DMS114 treated with DMSO at 0.1 percent for 48 hours (cell line): ENCODE data around the gene HOXB1.
A peak's percentile ranks its signal among the peaks of the same experiment; 100 is the strongest.
"Not testable (repeated sequence)": the region's sequence is repeated elsewhere in the genome, so short reads cannot be mapped to it uniquely, and the experiment has no call there.

Experiments
- DNase-seq: peaks from one replicate; lab custom pipeline; 2025; ENCODE audit not compliant: unreplicated experiment; lab: John Stamatoyannopoulos, UW

Gene HOXB1

DNA sequence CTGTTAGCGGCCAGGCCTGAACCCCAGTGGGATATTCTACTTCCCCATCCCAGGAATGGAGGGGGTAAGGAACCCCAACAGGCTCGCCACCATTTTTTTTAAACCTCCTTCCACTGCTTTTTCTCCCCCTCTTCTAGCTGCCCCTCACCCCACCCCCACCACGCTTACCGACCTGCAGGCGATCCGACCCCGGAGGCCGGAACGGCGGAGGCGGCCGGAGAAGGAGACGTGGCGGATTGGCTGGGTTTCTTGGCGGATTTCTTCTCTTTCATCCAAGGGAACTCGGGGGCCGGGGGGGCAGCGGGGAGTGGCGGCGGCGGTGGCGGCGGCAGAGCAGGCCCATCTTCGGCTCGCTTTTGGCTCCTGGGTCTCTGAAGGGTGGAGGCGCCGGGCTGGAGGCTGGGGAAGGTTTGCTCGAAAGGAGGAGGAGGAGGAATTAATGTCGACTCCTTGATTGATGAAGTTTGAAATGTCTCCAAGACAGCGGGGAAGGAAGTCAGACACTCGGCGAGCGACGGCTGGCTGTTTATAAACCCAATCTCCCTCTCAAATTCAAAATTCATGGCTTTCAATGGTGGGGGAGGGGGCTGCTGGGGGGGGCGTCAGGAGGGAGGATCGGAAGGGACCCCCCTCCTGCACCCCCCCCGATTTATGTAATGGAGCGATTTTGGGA lies 13.7 kb upstream of the HOXB1 start:
- DNase-seq: peak; percentile 38

- DNase-seq: no peak
These were observed 13.1 kb upstream of the HOXB1 start for GRCh38 chr17:48543854-48544348.

DNA sequence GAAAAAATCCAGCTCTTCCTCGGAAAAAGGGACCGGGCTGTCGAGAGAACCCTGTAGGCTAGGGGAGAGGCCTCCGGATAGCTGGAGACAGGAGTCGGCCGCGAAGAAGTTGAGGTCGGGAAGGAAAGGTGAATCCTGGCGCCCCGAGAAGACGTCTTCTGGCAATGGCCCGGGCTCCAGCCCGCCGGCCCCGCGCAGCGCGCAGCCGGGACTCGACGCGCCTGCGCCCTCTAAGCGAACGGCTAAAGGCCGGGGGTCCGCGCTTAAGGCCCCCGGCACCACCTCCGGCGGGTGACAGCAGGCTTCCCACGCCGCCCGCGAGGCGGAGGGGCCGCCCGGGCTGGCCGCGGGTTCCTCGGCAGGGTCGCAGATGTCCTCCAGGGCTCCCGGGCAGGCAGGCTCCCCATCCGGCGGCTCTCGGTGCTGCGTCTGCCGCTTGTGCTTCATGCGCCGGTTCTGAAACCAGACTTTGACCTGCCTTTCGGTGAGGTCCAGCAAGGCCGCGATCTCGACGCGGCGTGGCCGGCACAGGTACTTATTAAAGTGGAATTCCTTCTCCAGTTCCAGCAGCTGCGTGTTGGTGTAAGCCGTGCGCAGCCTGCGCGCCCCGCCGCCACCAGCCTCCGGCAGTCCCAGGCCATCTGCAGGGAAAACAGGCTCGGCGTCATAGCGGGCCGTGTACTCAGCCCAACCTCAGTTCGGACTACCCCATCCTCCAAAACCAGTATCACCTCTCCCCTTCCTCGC lies 12.5 kb upstream of the HOXB1 start:
- peak; percentile 35 for DNase-seq

DNA sequence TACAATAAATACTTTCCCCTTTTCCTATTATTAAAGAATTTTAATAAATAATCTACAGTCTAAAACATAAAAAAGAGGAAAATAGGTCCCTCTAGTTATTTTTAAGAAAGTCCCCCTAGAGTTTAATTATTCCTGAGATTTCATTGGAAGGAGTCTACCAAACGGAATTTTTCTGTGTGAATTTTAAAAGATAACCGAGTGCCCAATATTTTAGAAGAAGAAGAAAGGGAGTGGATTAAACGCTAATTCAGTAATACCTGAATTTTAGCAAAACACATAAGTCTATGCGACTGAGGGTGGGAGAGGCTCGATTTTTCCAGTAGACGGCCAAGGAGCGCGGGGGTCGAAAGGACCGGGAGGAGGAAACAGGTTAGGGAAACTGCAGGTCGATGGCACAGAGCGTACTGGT lies 11.9 kb upstream of the HOXB1 start:
- DNase-seq: no peak

DNA sequence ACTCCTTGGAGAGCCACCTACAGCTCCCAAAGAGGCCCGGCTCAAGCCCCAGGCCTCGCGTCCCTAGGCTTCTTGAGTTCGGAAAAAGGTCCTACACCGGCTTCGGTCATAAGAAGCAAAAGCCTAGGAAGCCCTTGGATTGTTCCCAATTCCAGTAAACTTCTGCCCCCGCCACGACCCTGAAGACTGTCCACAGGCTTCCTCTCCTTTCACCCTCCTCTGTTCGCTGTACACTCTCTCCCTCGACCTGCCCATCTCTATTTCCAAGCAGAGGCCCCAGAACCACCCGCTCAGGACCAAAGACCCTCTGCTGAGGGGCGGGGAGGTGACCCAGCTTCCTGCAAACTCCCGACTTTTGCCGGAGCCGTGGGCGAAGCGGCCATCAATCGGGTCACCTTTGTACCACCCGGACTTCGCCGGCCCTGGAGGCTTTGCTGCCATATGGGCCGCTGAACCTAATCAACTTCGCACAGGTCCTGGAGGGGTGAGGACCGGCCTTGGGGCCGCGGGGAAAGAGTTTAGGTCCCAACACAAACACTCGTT lies 11.4 kb upstream of the HOXB1 start:
- DNase-seq: peak; percentile 17

DNA sequence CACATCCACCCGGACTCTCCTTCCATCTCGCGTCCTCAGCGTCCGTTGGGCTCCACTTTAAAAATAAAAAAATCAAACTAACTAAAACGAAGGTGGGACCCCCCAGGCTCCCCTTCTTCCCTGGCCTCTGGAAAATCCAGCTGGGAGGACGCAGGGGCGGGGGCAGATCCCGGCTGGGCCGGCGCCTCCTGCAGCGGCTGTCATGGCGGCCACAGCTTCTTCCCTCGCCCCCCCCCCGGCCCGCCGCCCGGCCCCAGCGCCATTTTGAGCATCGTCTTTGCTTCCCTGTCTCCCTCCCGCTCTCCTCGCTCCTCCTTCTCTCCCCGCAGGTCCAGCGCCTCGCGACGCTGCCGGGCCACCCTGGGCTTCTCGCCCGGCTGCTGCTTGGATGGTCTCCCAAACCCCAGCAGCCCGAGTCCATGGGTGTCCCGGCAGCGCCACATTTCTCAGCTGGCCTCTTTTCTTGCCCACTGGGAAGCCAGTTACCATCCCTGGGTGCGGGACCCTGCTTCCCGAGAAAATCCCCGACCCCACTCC lies 10.8 kb upstream of the HOXB1 start:
- peak; percentile 25 for DNase-seq

DNA sequence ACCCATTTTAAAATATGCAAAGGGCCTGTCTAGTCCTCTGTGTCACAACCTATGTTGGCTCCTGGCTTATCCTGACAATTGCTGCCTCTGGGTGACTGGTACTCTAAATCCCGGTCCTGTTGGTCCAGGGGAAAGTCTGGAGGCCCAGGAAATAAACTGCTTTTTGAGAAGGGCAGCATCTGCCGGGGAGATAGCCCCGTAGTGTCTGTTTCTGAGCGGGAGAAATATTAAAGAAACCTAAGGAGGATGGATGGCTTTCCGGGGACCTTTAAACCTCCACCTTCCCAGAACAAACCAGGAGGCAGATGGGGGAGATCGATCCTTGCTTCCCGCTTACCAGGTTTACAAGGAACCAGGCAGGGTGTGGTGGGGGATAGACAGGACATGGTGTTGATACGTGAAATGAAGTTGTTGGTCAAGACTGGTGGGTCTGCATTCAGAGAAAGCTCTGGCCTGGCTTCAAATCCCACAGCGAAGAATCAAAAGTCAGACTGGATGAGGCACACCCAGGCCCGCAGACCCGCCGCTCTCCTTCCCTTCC lies 10.3 kb upstream of the HOXB1 start:
- peak; percentile 22 for DNase-seq

GRCh38 chr17:48540213-48540612 lies 9.4 kb upstream of the HOXB1 start:
- DNase-seq: no peak

- no peak for DNase-seq
These were observed 8.4 kb upstream of the HOXB1 start for GRCh38 chr17:48539177-48539576.

GRCh38 chr17:48537316-48537715 lies 6.5 kb upstream of the HOXB1 start:
- DNase-seq: no peak

GRCh38 chr17:48535793-48536559 lies 5.2 kb upstream of the HOXB1 start:
- DNase-seq: not testable (repeated sequence)

DNA sequence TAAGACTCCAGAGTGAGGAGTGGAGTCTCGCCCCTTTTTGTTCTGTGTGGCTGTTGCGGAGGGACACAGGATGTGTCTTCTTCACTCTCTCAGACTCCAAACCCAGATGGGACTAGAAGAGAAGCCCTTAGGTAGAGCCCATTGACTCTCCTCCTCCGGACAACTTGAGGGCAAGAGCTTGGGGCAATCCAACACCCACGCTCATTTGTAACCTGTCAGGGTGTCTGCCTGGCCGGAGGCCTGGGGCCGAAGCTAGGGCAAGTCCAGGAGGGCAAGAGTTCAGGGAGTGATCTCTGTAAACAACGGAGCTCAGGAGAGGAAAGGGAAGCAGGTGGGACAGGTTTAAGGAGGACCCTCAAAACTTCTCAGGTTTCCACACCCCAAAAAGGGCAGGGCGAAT lies 1.4 kb upstream of the HOXB1 start:
- no peak for DNase-seq

DNA sequence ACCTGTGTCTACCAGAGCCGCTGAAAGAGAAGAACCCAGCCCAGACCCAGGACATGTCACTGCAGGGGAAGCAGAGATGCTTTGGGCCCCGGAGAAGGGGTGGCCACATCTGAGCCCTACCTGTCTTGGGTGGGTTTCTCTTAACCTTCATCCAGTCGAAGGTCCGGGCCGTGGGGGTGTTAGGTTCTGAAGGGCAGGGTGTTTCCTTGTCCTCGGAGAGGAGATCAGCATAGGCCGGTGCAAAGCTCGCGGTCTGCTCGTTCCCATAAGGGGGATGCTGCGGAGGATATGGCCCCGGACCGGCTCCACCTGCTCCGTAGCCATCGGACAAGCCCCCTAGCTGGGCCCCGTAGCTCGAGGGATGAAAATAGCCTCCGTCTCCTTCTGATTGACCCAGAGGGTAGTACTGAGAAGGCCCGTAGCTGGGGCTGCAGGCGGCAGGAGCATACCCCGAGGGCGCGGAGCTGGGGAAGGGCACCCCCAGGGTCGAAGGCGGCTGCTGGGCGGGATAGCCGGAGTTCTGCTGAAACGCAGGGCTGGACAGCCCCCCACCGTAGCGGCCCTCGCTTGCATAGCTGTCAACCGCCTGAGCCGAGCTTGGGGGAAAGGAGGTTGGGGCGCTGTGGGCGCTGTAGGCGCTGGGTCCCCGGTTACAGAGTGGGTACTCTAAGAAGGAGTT lies 464 bp downstream of the HOXB1 start:
- DNase-seq: no peak

DNA sequence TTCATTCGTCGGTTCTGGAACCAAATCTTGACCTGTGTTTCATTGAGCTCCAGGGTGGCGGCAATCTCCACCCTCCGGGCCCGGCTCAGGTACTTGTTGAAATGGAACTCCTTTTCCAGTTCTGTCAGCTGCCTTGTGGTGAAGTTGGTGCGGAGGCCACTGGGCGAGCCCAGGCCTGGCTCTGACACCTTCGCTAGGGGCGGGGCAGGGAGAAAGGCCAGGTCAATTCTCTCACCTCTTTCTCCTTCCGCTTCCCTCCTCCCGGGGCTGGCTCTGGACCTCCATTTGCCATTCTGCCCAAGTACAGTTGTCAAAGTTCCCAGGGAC lies 1.2 kb downstream of the HOXB1 start:
- DNase-seq: no peak

DNA sequence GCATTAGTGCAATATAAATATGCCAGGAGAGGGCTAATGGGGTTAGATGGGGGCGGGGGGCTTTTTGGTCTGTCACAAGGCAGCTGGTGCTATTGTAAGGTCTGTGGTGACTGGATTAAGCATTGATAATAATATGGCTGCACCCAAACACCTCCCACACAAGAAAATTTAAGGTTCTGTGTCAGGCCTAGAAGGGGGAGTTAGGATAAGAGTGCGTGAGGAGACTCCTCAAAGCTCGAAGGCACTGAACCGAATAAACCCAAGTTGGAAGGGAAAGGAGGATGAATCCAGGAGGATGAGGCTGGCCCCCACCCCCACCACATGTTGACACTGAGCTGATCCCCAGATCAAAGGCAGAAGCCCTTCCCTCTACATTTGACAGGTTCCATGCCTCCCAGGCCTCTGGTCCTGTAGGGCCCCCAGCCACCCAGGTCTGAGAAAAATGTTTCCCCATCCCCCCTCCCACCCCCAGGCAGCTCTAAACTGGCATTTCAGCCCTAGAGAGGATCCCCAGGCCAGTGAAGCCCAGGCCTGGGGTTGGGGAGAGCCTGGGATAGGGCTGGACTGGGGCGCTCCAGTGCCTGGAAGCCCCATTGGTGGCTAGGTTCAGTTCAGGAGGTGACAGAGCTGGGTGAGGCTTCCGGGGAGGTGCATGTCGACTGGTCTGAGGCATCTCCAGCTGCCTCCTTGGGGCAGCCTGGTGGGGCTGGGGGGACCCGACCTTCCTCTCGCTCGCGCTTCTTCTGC lies 1.7 kb downstream of the HOXB1 start:
- no peak for DNase-seq

DNA sequence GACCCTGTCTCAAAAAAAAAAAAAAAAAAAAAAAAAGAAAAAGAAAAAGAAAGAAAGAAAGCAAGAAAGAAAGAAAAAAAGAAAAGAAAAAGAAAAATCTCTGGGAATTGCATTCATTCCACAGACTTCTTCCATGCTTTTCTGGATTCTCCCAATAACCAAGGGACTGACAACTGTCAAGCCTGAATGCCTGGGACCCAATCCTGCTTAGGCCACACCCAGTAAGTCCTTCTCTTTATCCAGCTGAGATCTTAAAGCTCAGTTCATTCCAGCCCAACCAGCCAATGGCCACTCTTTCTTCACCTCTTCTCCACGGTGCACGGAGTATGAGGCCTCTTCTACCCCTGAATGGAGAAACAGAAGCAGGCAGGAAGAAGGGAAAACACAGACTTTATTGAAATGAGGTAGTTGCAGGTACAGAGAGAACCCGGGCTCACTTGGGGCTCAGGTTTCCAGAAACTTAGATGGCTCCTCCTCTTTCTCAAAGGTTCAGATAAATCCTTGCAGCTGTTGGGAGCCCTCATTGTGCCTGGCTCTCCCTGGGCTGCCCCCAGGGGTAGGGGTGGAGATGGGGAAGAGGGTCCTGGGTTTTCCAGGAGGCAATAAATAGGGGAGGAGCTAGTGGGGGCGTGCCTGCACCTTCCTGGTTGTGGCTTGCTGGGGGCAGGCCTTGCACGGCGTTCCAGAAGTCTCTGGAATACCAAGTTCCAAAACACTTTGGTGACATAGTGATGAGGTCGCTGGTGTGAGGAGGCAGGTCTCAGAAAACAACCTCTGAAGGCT lies 2.5 kb downstream of the HOXB1 start:
- no peak for DNase-seq

DNA sequence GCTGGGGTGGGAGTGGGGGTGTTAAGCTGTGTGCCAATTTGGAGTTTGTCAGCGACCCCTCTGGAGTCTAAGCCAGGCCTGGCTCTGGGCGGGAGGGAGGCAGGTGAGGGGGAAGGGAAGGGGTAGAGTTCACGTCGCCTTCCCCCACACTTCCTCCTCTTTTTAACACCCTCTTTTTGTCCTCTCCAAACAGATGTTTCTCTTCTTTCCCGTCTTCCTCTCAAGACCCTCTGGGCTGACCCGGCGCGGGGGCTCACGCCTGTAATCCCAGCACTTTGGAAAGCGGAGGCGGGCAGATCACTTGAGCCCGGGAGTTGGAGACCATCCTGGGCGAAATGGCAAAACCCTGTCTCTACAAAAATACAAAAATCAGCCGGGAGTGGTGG lies 3.3 kb downstream of the HOXB1 start:
- DNase-seq: no peak

- no peak for DNase-seq
These were observed 3.9 kb downstream of the HOXB1 start for GRCh38 chr17:48526608-48527546.
